HG03439 (cell line): ENCODE results near the gene RAB4A.

Source experiments
- ATAC-seq: cut with Tn5 transposase; IDR thresholded peaks from one replicate; pipeline ENCODE4 v1.9.1; 2021; ENCODE audit warnings: mild to moderate bottlenecking, moderate library complexity; ENCODE audit not compliant: unreplicated experiment

Gene RAB4A

DNA sequence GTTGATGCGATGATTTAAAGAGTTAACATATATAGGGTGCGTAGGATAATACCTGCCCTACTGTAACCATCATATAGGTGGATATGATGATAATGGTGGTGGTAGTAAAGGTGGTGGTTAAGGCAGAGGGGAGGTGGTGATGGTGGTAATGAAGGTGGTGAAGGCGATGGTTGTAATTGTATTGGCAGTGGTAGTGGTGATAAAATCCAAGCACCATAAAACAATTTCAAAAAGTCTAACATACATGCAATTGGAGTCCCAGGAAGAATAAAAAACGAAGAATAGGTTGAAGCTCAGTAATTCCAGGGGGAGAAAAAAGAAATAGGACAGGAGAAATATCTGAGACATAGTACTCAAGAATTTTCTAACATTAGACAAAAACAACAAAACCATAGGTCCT lies 27.3 kb upstream of the RAB4A start:
- no peak for ATAC-seq

DNA sequence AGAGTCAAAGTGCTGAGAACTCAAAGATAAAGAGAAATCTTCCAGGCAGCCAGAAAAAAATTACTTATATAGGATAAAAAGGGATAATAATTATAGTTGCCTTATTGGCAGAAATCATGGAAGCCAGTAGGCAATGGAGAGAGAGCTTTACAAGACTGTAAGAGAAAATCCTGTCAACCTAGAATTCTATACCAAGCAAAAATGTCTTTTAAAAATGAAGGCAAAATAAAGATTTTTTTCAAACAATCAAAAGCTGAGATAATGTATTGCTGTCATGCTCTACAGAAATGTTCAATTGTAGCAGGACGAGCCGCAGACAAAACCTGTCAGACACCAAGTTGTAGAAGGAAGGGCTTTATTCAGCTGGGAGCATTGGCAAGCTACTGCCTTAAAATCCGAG lies 26.8 kb upstream of the RAB4A start:
- ATAC-seq: no peak

DNA sequence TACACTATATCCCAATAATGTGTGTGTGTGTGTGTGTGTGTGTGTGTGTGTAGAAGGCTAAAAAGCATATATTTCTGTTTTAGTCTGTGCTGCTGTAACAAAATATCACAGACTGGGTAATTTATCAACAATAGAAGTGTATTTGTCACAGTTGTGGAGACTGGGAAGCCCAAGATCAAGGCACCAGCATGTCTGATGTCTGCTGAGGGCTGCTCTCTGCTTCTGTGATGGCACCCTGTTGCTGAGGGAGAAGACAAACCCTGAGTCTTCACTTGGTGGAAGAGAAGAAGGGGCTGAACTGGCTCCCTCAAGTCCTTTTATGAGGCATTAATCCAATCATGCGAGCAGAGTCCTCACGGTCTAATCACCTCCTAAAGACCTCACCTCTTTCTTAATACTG lies 23.0 kb upstream of the RAB4A start:
- no peak for ATAC-seq

DNA sequence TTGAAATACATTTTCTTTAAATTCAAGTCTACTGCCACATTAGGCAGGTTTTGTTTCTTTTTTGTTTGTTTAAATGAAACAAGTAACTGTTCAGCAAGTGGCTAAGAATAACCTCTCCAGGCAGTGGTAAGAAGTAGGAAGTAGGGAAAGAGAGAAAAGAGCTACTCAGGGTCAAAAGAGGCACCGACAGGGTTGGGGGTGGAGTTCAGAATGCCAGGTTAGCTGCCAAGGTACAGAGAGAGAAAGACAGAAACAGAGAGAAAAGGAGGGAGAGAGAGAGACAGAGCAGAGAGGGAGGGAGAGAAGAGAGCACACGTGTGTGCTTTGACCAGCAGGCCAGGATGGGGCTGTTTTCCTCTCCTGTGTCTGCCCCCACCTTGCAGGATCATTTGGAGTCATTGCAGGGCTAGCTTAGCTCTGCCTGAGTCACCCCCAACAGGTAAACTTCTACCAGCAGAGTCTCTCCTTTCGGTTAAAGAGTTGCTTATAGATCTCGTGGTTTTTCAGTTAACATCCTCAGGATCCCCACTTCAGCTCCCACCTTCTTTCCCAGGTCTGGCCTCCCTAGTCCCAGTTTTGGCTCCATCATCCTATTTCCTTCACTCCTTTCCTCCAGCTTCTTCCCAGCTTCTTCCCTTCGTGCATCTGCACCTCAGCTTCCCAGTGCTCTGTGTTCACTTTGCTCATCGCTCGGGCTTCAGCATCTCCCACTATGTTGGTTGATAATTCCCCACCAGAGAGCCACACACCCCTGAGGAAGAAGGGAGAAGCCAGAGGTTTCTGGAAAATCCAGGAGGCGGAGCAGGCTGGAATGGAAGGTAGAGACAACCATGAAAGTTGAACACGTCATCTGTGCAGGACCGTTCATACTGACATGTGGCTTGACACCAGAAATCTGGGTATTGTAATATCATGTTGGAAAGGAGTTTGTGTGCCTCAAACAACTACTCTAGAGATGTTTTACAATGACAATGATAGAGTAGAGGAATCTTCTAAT lies 21.8 kb upstream of the RAB4A start:
- no peak for ATAC-seq

DNA sequence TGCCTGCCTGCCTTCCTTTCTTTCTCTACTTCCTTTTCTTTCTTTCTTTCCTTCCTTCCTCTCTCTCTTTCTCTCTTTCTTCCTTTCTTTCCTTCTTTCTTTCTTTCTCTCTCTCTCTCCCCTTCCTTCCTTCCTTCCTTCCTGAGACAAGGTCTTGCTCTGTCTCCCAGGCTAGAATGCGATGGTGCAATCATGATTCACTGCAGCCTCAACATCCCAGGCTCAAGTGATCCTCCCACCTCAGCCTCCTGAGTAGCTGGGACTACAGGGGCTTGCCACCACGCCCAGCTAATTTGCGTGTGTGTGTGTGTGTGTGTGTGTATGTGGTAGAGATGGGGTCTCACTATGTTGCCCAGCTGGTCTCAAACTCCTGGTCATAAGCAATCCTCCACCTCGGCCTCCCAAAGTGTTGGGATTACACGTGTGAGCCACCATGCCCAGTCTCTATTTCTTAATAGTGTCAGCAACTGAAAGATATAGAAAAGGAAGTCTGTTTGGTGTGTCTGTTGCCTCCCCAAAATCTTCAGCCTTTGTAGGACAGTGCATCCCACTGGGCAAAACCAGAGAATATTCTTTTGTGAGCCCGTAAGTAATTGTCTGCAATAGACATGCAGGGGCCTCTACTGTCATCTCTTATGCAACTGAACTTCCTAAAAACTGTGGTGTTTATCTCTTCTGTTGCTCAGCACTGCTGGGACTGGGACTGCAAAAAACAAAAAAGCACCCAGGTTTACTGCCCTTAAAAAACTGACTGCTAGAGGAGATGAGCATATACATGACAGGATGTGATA lies 20.9 kb upstream of the RAB4A start:
- no peak for ATAC-seq

DNA sequence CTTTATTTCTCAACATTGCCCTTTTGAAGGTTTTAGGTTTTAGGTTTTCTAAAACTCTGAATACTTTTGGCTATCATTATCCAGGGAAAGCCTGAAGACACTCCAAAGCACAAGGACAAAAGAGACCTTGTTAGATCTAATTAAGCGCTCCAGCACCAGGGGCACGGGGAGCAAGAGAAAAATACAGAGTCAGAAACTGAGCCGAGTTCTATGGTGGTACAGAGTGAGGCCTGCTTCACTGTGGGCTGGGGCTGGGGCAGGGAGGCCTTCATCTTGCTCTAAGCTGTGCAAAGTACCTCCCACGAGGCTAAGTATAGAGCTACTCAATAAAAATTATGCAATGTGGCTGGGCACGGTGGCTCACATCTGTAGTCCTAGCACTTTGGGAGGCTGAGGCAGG lies 19.7 kb upstream of the RAB4A start:
- ATAC-seq: no peak

DNA sequence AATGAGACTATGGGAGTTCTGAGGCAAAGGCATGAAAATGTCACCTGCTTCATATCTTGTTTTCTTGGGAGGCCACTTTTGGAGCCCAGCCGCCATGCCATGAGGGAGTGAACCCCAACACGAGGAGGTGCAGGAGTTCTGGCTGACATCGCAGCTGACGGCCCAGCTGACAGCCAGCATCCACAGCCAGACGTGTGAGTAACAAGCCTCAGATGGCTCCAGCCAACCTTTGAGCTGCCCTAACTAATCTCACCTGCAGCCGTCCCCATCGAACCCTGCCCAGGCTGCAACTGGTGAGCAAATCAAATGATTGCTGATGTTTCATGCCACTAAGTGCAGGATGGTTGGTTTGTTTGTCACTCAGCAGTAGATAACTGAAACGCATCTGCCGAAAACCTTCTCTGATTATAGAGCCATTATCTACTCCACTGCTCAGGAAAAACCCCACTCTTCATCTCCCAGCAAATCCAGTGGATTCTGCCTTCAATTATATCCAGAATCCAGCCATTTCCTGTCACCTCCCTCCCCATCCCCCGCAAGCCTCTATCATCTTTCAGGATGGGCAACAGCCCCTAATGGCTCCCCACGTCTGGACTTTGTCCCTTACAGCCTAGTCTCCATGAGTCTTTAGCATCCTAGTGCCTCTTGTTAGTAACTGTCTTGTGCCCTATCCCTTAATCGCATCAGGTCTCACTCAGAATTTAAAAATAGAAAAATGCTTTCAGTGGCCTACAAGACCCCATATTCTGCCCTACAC lies 18.5 kb upstream of the RAB4A start:
- no peak for ATAC-seq

GRCh38 chr1:229253151-229253974 lies 17.5 kb upstream of the RAB4A start:
- ATAC-seq: no peak

DNA sequence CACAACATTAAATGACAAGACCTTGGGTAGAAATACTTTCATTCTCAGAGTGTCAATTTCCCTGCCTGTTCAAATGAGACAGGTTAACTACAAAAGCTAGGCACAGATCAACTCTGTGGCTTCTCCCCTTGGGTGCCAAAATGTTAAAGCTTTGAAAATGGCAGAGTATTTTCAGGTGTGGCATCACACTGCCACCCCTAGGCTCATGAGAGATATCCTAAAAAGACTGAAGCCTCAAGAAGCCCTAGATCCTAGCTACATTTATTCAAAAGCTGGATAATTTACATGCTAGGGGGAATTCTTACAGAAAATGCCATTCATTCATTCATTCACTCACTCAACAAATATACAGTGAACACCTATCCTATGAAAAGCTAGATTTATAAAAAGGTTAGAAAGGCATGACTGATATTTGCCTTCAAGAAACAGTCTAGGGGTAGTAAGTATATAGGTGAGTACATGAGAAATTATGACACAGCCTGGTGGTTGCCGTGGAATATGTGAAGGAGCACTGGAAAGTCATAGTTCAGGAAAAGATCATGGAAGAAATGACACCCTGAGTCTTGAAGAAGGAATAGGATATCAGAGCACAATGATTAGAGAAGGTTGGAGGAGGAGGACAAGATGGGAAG lies 15.9 kb upstream of the RAB4A start:
- ATAC-seq: no peak

DNA sequence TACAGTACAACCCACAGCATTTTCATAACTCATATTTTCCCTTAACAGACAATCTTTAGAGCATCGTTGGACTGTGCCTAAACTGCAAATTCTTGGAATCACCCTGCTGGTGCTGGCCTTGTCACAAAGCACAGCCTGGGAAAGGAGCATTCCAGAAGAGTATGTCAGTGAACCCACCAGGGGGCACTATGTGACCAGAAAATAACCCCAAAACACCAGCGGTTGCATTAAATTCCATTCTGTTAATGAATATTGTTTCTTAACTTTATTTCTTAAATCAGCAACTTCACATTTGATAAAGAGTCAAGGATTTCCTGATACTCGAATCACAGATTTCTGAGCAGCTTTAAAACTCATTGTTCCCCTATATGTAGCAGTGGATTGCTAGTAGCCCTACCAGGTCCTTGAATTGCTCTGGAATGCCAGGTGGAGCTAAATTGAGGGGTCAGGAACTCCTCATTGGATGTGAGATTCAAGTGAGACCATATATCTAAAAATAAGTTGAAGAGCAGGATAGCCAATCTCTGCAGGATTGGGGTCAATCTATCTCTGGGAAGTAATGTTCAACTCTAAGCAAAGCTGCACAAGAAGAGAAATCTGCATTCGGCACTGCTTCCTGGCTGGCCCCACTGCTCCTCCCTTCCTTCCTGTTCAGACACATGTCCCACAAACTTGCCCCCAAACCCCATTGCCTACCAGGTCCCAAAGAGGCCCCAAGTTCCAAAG lies 12.7 kb upstream of the RAB4A start:
- ATAC-seq: no peak

DNA sequence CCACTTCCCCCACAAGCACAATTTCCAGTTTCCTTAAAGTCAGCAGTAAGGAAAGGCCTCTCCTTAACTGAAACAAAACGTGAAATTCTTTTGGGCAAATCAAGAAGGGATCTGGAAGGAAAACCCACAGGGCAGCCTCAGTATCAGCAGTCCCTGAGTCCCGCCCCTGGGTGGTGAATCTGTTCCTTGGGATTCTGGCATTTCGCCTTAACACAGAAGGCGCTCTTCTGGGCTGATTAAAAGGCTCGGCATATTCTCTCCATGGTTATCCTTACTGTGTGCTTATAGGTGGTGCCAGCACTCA lies 12.2 kb upstream of the RAB4A start:
- ATAC-seq: no peak

DNA sequence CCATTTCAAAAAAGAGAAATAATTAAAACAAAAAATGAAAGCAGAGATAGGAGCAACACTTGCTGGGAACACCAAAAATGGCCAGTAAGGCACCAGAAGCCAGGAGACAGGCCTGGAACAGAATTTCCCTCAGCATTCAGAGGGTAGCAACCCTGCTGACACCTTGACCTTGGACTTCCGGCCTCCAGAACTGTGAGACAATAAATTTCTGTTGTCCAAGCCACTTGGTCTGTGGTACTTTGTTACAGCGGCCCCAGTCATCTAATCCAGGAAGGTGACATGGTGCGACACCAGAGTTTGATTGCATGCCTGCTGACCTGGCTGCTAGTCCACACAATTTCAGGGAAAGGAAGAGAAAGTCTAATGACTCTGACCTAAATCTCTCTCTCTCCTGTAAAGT lies 10.6 kb upstream of the RAB4A start:
- no peak for ATAC-seq

DNA sequence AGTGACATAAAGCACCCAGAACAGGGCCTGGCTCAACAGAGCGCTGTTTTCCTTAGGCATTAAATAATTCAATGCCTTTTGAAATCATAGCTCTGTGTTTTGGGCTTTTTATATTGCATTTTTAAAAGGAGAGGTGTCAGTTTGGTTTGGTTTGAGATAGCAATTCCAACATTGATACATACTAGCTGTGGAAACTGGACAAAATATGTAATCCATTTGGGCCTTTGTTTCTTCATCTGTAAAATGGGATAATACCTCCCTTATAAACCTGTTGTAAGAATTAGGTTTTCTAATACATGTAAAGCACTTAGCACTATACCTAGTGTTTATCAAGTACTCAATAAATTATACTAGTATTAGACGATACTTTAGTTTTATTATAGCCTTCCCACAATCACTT lies 8.7 kb upstream of the RAB4A start:
- no peak for ATAC-seq

DNA sequence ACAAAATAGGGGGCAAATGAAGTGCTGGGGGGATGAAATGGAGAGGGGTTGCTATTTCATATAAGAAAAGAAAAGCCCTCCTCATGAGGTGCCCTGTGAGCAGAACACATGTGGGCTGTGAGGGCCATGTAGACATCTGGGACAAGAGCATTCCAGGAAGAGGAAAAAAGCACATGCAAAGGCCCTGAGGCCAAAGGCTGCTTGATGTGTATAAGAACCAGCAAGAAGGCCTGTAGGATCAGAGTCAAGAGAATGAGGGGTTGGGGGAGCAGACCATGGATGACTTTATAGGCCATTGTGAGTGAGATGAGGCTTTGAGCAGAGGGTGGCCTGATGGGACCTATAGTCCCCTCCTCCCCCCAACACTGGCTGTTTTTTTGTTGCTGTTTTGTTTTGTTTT lies 7.7 kb upstream of the RAB4A start:
- ATAC-seq: no peak

DNA sequence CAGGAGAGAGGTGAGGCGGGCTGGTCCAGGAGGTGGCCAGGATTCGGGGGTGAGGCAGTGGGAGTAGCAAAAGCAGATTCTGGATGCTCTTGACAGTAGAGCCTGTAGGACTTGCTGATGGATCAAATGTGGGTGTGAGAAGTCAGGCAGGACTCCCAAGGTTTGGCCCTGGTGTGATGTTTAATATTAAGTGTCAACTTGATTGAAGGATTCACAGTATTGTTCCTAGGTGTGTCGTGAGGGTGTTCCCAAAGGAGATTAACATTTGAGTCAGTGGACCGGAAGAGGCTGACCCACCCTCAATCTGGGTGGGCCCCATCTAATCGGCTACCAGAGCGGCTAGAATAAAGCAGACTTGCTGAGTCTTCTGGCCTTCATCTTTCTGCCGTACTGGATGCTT lies 6.8 kb upstream of the RAB4A start:
- no peak for ATAC-seq

GRCh38 chr1:229264487-229264886 lies 6.4 kb upstream of the RAB4A start:
- ATAC-seq: no peak

DNA sequence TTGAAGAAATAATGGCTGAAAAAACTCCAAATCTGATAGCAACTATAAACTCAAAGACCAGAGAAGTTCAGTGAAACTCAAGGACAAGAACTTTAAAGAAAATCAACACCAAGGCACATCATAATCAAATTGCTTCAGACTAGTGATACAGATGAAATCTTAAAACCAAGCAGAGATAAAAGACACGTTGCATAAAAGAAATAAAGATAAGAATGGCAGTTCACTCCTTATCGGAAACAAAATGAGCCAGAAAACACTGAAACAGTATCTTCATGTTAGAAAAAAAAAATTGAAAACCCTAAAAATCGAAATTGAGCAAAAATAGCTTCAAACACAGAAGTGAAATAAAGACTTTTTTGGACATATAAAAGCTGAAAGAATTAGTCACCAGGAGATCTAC lies 4.6 kb upstream of the RAB4A start:
- ATAC-seq: no peak

DNA sequence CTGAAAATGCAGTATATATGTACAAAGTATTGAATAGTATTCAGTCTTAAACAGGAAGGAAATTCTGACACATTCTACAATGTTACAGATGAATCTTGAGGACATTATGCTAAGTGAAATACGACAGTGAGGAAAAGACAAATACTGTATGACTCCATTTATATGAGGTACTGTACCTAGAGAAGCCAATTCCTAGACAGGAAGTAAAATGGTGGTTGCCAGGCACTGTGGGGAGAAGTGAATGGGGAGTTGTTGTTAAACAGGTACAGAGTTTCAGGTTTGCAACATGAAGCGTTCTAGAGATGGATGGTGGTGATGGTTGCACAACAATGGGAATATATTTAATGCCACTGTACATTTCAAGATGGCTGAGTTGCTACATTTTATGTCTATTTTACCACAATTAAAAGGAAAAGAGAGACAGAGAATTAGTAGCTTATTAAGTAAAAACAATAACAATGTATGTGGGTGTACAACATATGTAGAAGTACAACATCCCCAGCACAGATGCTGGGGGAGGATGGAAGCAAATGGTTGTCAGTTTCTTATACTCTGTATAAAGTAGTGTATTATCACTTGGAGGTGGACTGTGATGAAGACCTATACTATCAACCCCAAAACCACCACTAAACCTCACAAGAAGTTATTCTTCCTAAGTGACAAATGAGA lies 3.9 kb upstream of the RAB4A start:
- ATAC-seq: no peak

GRCh38 chr1:229268505-229268904 lies 2.4 kb upstream of the RAB4A start:
- ATAC-seq: no peak
